Epithelial cell of esophagus (primary cell): ENCODE results near the gene NPAP1.

Experiments
- DNase-seq: peaks from one replicate; pipeline ENCODE4 v3.0.0; 2010; ENCODE audit warnings: low read depth
- H3K4me3 ChIP-seq: 2 replicates; pipeline ENCODE4 v1.5.1; 2011; ENCODE audit warnings: mild to moderate bottlenecking, low read length, control low read depth
- CTCF ChIP-seq: IDR thresholded peaks from 2 replicates; pipeline ENCODE4 v1.5.1; 2011; ENCODE audit warnings: low read depth, mild to moderate bottlenecking, low read length, control low read depth, inconsistent platforms; ENCODE audit not compliant: insufficient read depth; ENCODE audit errors: missing control alignments

The NPAP1 gene

DNA sequence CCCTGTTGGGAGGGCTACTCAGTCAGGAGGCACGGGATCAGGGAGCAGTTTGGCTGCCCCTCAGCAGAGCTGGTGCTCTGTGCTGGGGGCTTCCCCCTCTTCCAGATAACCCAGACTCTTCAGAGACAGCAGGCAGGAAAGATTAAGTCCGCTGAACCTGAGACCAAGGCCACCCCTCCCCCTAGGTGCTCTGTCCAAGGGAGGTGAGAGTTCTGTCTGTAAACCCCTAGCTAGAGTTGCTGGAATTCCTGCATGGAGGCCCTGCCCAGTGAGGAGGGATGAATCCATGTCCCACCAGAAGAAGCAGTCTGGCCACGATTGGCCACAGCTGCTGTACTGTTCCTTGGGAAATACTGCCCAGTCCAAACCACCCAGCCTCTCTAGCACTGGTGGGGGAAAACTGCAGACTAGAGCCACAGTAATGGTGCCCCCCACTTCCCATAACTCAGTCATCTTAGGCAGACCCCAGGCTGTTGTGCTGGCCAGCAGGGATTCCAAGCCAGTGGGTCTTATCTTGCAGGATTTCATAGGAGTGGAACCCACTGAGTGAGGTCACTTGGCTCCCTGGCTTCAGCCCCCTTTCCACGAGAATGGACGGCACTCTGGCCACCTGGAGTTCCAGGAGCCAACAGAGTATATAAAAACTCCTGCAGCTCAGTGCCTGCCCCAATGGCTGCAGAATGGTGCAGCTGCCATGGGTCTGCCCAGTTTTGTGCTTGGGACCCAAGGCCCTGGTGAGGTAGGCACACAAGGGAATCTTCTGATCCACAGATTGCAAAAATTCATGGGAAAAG is 42.9 kb downstream of the NPAP1 start:
- TF ChIP-seq CTCF, result no peak
- no peak for DNase-seq
- H3K4me3 ChIP-seq, result no peak overlapping the region

GRCh38 chr15:24729760-24730159 is 54.2 kb downstream of the NPAP1 start:
- no peak for TF ChIP-seq CTCF
- no peak for DNase-seq
- no peak overlapping the region for H3K4me3 ChIP-seq
